GM21619 (cell line): Measurements from ENCODE around the gene CNST.
"Not testable (repeated sequence)": the region's sequence is repeated elsewhere in the genome, so short reads cannot be mapped to it uniquely, and the experiment has no call there.

Experiments
- ATAC-seq: cut with Tn5 transposase; IDR thresholded peaks from one replicate; pipeline ENCODE4 v1.9.1; 2021; ENCODE audit not compliant: unreplicated experiment

Gene CNST

GRCh38 chr1:246618240-246618808 lies 52.1 kb downstream of the CNST start:
- ATAC-seq: no peak

GRCh38 chr1:246622035-246622652 lies 55.9 kb downstream of the CNST start:
- no peak for ATAC-seq

GRCh38 chr1:246624091-246624490 lies 57.8 kb downstream of the CNST start:
- ATAC-seq: no peak

GRCh38 chr1:246629030-246629429 lies 62.8 kb downstream of the CNST start:
- peak; percentile 95 for ATAC-seq

- peak; percentile 50 for ATAC-seq
Observed at GRCh38 chr1:246629976-246630375, 63.7 kb downstream of the CNST start.

GRCh38 chr1:246631426-246631825 lies 65.2 kb downstream of the CNST start:
- no peak for ATAC-seq

- ATAC-seq: no peak
Observed at GRCh38 chr1:246632281-246633168, 66.3 kb downstream of the CNST start.

GRCh38 chr1:246634659-246635058 lies 68.4 kb downstream of the CNST start:
- not testable (repeated sequence) for ATAC-seq

- no peak for ATAC-seq
Observed at GRCh38 chr1:246638941-246639655, 72.8 kb downstream of the CNST start.

- no peak for ATAC-seq
Observed at GRCh38 chr1:246639732-246640131, 73.5 kb downstream of the CNST start.

- ATAC-seq: no peak
Observed at GRCh38 chr1:246640747-246641146, 74.5 kb downstream of the CNST start.

GRCh38 chr1:246641394-246641793 lies 75.1 kb downstream of the CNST start:
- no peak for ATAC-seq

- no peak for ATAC-seq
Observed at GRCh38 chr1:246642719-246643118, 76.5 kb downstream of the CNST start.

GRCh38 chr1:246647113-246647512 lies 80.9 kb downstream of the CNST start:
- no peak for ATAC-seq

GRCh38 chr1:246647513-246647912 lies 81.3 kb downstream of the CNST start:
- no peak for ATAC-seq

GRCh38 chr1:246651012-246651695 lies 84.9 kb downstream of the CNST start:
- no peak for ATAC-seq

GRCh38 chr1:246658567-246658966 lies 92.3 kb downstream of the CNST start:
- ATAC-seq: no peak

- no peak for ATAC-seq
Observed at GRCh38 chr1:246659594-246660140, 93.4 kb downstream of the CNST start.

GRCh38 chr1:246661451-246661850 lies 95.2 kb downstream of the CNST start:
- ATAC-seq: no peak

GRCh38 chr1:246667773-246668172 lies 101.5 kb downstream of the CNST start:
- no peak for ATAC-seq

- no peak for ATAC-seq
Observed at GRCh38 chr1:246669659-246670058, 103.4 kb downstream of the CNST start.
